ENCODE measurements around the gene ZDHHC13. TPM values are rescaled to one million over a fixed set of nuclear protein-coding genes. Genes with fewer than 3 reads are reported as not detected.

Gene ZDHHC13
- total and polyA plus RNA-seq, 9 of the 15 experiments (the other 6 are each of a cell fraction or from before 2014, with no cell fraction given) = 4.7 to 18.6 (median 10.0) TPM

- H3K9me1 ChIP-seq (ENCODE audit: control insufficient read depth, insufficient read depth, low read length) = no peaks in the 10 kb centered on the region
- H3K4me1 ChIP-seq (replicated peaks in 1 of 2; ENCODE audit: control insufficient read depth in 2 of 2, insufficient read depth in 2 of 2, low read length in 2 of 2) = no peaks in the 10 kb centered on the region; a peak in 1 of 5 replicates
- FAIRE-seq = no peak
- POLR2A ChIA-PET = no interaction called here
- no peak overlapping the region for H2AFZ ChIP-seq (ENCODE audit: low read depth, low read length)
- H4K20me1 ChIP-seq (replicated peaks; ENCODE audit: control insufficient read depth, insufficient read depth, low read length) = no peaks in the 10 kb centered on the region
- peaks cover 33% of the 10 kb centered on the region for H3K36me3 ChIP-seq (ENCODE audit: control insufficient read depth, insufficient read depth, low read length)
- no peaks in the 10 kb centered on the region for H3K79me2 ChIP-seq (ENCODE audit: control insufficient read depth, insufficient read depth, low read length)
- BruUV-seq (replicated peaks) = no TSS peak
- 93% methylated on average over 1 of the region's 1 CpG for WGBS (ENCODE audit: insufficient coverage, low coverage, missing lambda C conversion rate)
- no peak overlapping the region for H3K27ac ChIP-seq (ENCODE audit: extremely low read depth, low read depth, low read length)
- H3K27me3 ChIP-seq (ENCODE audit: control insufficient read depth in 2 of 2, insufficient read depth in 2 of 2, low read length in 2 of 2) = no peaks in the 10 kb centered on the region
- DNase-seq (ENCODE audit: extremely low read depth in 1 of 4, low spot score in 3 of 4) = no peak
- TF ChIP-seq CREB1 (IDR thresholded peaks at IDR 0.05) (no peak), CREB1 (CRISPR knock-in tag; IDR thresholded peaks at IDR 0.05) (no peak), MITF (IDR thresholded peaks at IDR 0.05) (no peak), SMARCB1 (IDR thresholded peaks at IDR 0.05; ENCODE audit: insufficient read length, low read depth) (no peak), ZNF717 (CRISPR knock-in tag; IDR thresholded peaks at IDR 0.05) (no peak), TEAD2 (tag; IDR thresholded peaks at IDR 0.05) (no peak), SMARCA5 (IDR thresholded peaks at IDR 0.05) (no peak)
- H3K4me2 ChIP-seq (ENCODE audit: insufficient read depth, low read length) = no peak overlapping the region
- H3K4me3 ChIP-seq = no peak overlapping the region
- H3K9ac ChIP-seq (ENCODE audit: insufficient read depth in 1 of 2, low read depth in 2 of 2, low read length in 2 of 2) = no peak overlapping the region
- intact Hi-C loops (cut with micrococcal nuclease) = no loop called here
- CTCF ChIA-PET (ENCODE audit: low intra/inter-chr PET ratio) = no interaction called here
- no peaks in the 10 kb centered on the region for H3K9me3 ChIP-seq (replicated peaks; ENCODE audit: control insufficient read depth, insufficient read depth, low read depth, low read length)
- ATAC-seq = no peak
- in situ Hi-C loops (cut with MboI) = no loop called here
These were observed 46.1 kb downstream of the ZDHHC13 start for GRCh38 chr11:19162951-19163505.

All from K562 (cell line).